Kidney epithelial cell (primary cell): Measurements from ENCODE around the gene NACC2. TPM values are rescaled to one million over a fixed set of nuclear protein-coding genes. Genes with fewer than 3 reads are reported as not detected.
"Not testable (repeated sequence)": the region's sequence is repeated elsewhere in the genome, so short reads cannot be mapped to it uniquely, and the experiment has no call there.

Experiments used
- DNase-seq: peaks from one replicate; pipeline ENCODE4 v3.0.0-alpha.2; 2010; ENCODE audit warnings: low read depth
- H3K27me3 ChIP-seq: 2 replicates; pipeline ENCODE4 v1.6.0; 2011; ENCODE audit warnings: low read length; ENCODE audit not compliant: control insufficient read depth, insufficient read depth
- H3K36me3 ChIP-seq: 2 replicates; pipeline ENCODE4 v1.5.1; 2011; ENCODE audit warnings: low read length; ENCODE audit not compliant: control insufficient read depth, insufficient read depth
- H3K4me3 ChIP-seq: 2 replicates; pipeline ENCODE4 v1.5.1; 2011; ENCODE audit warnings: low read depth, mild to moderate bottlenecking, control low read depth, low read length
- total RNA-seq: library from RNA; depleted of rRNA; stranded (reverse); fragments of >200 nt; gene quantifications from 2 replicates; pipeline ENCODE4 v1.2.3, GENCODE V29; 2015
- TF ChIP-seq, protein P1 (sequence below): IDR thresholded peaks from 2 replicates; pipeline ENCODE4 v1.5.1; 2011; ENCODE audit warnings: mild to moderate bottlenecking, moderate library complexity, low read length, control low read depth, inconsistent platforms; ENCODE audit not compliant: insufficient read depth, poor library complexity, severe bottlenecking

NACC2 gene
- total RNA-seq, 1 donor from 2014 or later = 26.0 TPM

DNA sequence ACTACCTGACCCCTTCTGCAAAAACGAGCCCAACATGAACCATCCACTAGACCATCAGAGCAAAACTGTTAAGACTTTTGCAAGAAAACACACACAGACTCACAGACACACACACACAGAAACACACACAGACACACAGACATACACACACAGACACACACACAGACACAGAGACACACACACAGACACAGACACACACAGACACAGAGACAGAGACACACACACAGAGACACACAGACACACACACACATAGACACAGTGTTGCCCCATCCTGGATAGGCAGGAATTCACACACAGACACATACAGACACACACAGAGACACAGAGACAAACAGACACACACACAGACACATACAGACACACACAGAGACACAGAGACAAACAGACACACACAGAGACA, 52.5 kb downstream of the NACC2 start:
- DNase-seq = no peak
- H3K27me3 ChIP-seq = no peaks in the 10 kb centered on the region
- H3K36me3 ChIP-seq = peaks cover 1% of the 10 kb centered on the region
- no peak overlapping the region for H3K4me3 ChIP-seq
- TF ChIP-seq, protein P1, sequence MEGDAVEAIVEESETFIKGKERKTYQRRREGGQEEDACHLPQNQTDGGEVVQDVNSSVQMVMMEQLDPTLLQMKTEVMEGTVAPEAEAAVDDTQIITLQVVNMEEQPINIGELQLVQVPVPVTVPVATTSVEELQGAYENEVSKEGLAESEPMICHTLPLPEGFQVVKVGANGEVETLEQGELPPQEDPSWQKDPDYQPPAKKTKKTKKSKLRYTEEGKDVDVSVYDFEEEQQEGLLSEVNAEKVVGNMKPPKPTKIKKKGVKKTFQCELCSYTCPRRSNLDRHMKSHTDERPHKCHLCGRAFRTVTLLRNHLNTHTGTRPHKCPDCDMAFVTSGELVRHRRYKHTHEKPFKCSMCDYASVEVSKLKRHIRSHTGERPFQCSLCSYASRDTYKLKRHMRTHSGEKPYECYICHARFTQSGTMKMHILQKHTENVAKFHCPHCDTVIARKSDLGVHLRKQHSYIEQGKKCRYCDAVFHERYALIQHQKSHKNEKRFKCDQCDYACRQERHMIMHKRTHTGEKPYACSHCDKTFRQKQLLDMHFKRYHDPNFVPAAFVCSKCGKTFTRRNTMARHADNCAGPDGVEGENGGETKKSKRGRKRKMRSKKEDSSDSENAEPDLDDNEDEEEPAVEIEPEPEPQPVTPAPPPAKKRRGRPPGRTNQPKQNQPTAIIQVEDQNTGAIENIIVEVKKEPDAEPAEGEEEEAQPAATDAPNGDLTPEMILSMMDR = no peak

DNA sequence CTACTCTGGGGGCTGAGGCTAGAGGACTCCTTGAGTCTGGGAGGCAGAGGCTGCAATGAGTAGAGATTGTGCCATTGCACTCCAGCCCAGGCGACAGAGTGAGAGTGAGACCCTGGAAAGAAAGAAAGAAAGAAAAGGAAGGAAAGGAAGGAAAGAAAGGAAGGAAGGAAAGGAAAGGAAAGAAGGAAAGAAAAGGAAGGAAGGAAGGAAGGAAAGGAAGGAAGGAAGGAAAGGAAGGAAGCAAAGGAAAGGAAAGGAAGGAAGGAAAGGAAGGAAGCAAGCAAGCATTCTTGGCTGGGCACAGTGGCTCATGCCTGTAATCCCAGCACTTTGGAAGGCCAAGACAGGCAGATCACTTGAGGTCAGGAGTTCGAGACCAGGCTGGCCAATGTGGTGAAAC, 54.2 kb downstream of the NACC2 start:
- not testable (repeated sequence) for H3K4me3 ChIP-seq, DNase-seq, H3K36me3 ChIP-seq, H3K27me3 ChIP-seq

DNA sequence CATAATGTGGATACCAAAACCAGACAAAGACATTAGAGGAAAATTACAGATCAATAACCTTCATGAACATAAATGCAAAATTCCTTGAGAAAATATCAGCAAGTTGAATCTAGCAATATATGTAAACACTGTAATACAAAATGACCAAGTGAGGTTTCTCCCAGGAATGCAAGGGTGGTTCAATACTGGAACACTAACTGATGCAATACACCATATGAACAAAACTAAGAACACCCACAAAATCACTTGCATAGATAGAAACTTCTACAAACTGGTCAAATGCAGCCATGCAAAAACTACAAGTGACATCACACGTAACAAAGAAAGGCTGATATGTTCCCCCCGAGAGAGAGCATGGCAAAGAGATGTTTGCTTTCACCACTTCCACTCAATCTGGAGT, 55.6 kb downstream of the NACC2 start:
- H3K4me3 ChIP-seq = no peak overlapping the region
- TF ChIP-seq, protein P1 = no peak
- no peak for DNase-seq
- H3K27me3 ChIP-seq = no peaks in the 10 kb centered on the region
- H3K36me3 ChIP-seq = no peaks in the 10 kb centered on the region

DNA sequence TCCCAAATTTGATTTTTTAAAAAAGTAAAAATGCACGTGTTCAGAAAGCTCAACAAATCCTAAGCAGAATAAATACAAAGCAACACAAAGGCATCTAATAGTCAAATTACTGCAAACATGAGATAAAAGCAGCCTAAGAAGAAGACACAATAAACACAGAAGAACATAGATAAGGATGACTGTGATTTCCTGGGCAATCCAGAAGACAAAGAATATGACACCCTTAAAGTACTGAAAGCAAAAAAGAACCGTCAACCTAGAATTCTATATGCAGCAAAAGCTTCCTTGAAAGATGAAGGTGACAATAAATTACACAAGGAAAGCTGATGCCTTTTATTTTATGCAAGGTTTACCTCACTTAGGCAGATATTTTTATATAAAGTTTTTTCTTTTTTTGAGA, 58.2 kb downstream of the NACC2 start:
- TF ChIP-seq, protein P1 = no peak
- Histone ChIP-seq H3K4me3 (no peak overlapping the region), H3K27me3 (no peaks in the 10 kb centered on the region), H3K36me3 (no peaks in the 10 kb centered on the region)
- no peak for DNase-seq

DNA sequence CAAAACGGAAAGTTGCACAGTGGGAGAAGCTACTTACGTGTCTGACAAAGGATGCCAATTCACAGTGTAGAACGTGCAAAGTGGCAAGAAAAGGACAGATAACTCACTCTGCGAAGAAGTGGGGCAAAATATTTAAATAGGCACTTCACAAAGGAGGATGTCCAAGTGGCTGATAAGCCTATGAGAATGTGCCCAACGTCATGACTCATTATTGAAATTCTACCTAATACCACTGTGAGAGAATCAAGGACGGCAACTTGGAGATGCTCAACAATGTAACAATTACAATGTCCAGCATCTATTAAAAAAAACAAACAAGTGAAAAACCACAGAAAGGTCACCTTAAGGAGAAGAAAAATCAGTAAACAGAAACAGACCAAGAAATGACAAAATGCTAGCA, 59.0 kb downstream of the NACC2 start:
- Histone ChIP-seq H3K27me3 (no peaks in the 10 kb centered on the region), H3K4me3 (no peak overlapping the region), H3K36me3 (no peaks in the 10 kb centered on the region)
- DNase-seq = no peak
- TF ChIP-seq, protein P1 = no peak

DNA sequence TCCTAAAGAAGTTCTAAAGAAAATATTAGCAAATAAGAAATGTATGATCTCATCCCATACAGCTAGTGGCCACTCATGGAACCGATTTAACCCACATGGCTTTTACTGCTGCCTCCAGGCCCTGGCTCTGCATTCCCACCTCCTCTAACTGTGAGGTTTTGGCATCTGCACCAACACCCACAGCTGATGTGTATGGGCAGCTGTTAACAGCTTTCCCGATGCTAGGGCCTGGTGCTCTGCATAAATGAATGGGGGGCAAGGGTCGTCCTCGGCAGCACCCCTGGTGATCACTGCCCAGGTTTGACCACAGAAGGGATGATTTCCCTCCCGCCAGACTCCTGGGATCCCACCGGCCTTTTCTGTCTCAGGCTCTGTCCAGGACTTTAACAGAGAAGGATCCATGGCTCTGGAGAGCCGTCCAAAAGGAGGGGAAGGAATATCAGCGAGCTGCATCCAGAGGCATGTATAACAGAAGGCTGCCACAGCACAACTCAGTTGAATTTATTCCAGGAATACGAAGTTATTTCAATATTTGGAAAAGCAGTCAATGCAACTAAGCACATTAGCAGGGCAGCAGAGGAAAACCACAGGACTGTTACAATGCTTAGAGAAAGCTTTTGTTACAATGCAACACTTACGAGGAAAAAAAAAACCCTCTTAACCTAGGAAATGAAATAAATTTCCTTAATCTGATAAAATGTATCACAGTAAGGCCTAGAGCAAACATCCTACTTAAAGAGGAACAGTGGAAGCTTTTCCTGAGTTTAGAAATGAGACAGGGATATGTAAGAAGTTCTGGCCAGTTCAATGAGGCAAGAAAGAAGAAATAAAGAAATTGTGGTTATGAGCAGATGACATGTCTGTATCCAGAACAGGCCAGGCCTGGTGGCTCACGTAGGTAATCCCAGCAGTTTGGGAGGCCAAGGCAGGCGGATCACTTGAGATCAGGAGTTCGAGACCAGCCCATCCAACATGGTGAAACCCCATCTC, 63.1 kb downstream of the NACC2 start:
- Histone ChIP-seq H3K36me3 (peaks cover 1% of the 10 kb centered on the region), H3K4me3 (no peak overlapping the region), H3K27me3 (no peaks in the 10 kb centered on the region)
- TF ChIP-seq, protein P1 = no peak
- no peak for DNase-seq
